AG04449 (cell line): ENCODE measurements around the gene MPND.

Experiments used
- CTCF ChIA-PET: fragments of 350-600 bp; formaldehyde crosslinking; extraction: SDS; loops from one replicate; lab custom pipeline; 2021; ENCODE audit warnings: antibody characterized with exemption; lab: Yijun Ruan, JAX
- POLR2A ChIA-PET: fragments of 400-600, 350-600 bp; formaldehyde crosslinking; extraction: SDS; loops from one replicate; lab custom pipeline; 2020; ENCODE audit warnings: antibody characterized with exemption, inconsistent platforms; lab: Yijun Ruan, JAX
- DNase-seq: peaks from one replicate; pipeline ENCODE4 v3.0.0-alpha.2; 2010; ENCODE audit warnings: low read depth, low spot score
- H3K4me3 ChIP-seq: 2 replicates; pipeline ENCODE4 v1.5.1; 2011; ENCODE audit warnings: low read depth, mild to moderate bottlenecking, control low read depth, low read length
- CTCF ChIP-seq: IDR thresholded peaks from one replicate; pipeline ENCODE4 v1.5.1; 2011; ENCODE audit warnings: mild to moderate bottlenecking, moderate library complexity, low read length, control low read depth, inconsistent platforms; ENCODE audit not compliant: insufficient read depth; ENCODE audit errors: missing control alignments

MPND gene

GRCh38 chr19:4376671-4376990, 33.3 kb downstream of the MPND start:
- no peak overlapping the region for H3K4me3 ChIP-seq
- POLR2A ChIA-PET, result interaction anchor here (1.2 kb wide), 1 partner anchor 34 kb away, joined by 4 read pairs; no protein-coding TSS in a partner anchor
- DNase-seq, result no peak
- no peak for TF ChIP-seq CTCF
- CTCF ChIA-PET, result interaction anchor here (1.1 to 7.5 kb wide), 8 partner anchors 12 to 259 kb away, joined by 3 to 82 read pairs (median 16); partner anchors contain the start of genes CHAF1A, MPND and SH3GL1

GRCh38 chr19:4376991-4377781, 33.8 kb downstream of the MPND start:
- CTCF ChIA-PET, result interaction anchor here (1.1 to 7.5 kb wide), 6 partner anchors 11 to 259 kb away, joined by 3 to 82 read pairs (median 28); partner anchors contain the start of genes CHAF1A and SH3GL1
- no peak overlapping the region for H3K4me3 ChIP-seq
- no peak for TF ChIP-seq CTCF
- DNase-seq, result no peak
- POLR2A ChIA-PET, result interaction anchor here (1.2 kb wide), 1 partner anchor 35 kb away, joined by 4 read pairs; no protein-coding TSS in a partner anchor

- CTCF ChIA-PET, result interaction anchor here (4.1 to 7.5 kb wide), 3 partner anchors 9 to 22 kb away, joined by 23 to 82 read pairs (median 78); partner anchors contain the start of genes CHAF1A and SH3GL1
- TF ChIP-seq CTCF, result no peak
- POLR2A ChIA-PET, result no interaction called here
- DNase-seq, result no peak
- no peak overlapping the region for H3K4me3 ChIP-seq
Measured at GRCh38 chr19:4378886-4379285, 35.5 kb downstream of the MPND start.

- no peak for DNase-seq
- no peak for TF ChIP-seq CTCF
- POLR2A ChIA-PET, result no interaction called here
- CTCF ChIA-PET, result interaction anchor here (0.8 to 7.5 kb wide), 3 partner anchors 9 to 22 kb away, joined by 3 to 82 read pairs (median 78); partner anchors contain the start of genes CHAF1A and SH3GL1
- H3K4me3 ChIP-seq, result no peak overlapping the region
Measured at GRCh38 chr19:4379383-4380253, 36.3 kb downstream of the MPND start.

GRCh38 chr19:4380254-4380727, 36.9 kb downstream of the MPND start:
- ChIA-PET POLR2A (no interaction called here), CTCF (interaction anchor here (0.8 to 7.5 kb wide), 3 partner anchors 9 to 21 kb away, joined by 3 to 78 read pairs (median 3); partner anchors contain the start of genes CHAF1A and SH3GL1)
- DNase-seq, result no peak
- no peak overlapping the region for H3K4me3 ChIP-seq
- no peak for TF ChIP-seq CTCF
